ENCODE measurements around the gene TRABD2A.

TRABD2A gene, protein sequence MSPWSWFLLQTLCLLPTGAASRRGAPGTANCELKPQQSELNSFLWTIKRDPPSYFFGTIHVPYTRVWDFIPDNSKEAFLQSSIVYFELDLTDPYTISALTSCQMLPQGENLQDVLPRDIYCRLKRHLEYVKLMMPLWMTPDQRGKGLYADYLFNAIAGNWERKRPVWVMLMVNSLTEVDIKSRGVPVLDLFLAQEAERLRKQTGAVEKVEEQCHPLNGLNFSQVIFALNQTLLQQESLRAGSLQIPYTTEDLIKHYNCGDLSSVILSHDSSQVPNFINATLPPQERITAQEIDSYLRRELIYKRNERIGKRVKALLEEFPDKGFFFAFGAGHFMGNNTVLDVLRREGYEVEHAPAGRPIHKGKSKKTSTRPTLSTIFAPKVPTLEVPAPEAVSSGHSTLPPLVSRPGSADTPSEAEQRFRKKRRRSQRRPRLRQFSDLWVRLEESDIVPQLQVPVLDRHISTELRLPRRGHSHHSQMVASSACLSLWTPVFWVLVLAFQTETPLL

DNA sequence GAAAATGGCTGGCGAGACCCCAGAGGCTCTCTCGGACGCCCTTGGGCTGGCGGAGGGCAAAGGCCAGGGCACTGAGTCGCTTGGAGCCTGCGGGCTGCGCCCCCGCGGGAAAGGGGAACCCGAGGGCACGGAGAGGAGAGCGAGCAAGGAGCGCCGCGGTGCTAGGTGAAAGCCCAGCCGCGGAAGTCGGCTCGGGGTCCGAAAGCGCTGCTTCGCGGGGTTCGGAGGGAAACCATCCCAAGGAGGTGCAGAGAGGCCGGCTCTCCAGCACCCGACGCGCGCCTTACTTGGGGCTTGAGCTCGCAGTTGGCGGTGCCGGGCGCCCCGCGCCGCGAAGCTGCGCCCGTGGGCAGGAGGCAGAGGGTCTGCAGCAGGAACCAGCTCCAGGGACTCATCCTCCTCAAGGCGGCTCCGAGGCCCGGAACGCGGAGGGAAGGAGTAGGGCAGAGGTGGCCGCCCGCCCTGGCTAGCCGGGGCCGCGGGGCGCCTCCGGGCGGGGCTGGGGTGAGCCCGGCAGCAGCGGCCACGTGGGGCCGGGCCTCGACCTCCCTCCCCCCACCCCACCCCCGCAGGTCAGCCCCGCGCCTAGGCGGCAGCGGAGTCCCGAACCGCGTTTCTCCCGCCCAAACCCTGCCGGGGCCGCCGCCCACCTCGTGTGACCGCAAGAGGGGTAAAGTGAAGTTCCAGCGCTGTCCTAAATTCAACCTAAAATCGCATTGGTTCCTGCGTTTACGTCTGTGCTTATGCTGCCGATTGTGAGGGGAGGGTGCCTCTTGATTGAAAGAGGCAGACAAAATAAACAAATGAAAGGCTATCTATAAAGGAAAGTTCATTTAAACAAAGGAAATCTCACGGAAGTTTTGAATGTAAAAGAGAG, at the start of gene TRABD2A:
Gene TRABD2A, minus strand, starts transcription at position 440 of the 877 bp plus-strand sequence. Its CDS starts 45 bp downstream, at position 395.
- H3K9me2 ChIP-seq (replicated peaks; ENCODE audit: low read depth, low read length): no peaks in the 10 kb centered on the region
- no peaks in the 10 kb centered on the region for H3K79me2 ChIP-seq (ENCODE audit: insufficient read depth, low read length)
- peak within 1 kb of the TSS; percentile 55 for H3K9ac ChIP-seq (ENCODE audit: low read depth, low read length, poor library complexity, severe bottlenecking)
- no peaks in the 10 kb centered on the region for H3K27me3 ChIP-seq (ENCODE audit: insufficient read depth, low read length, poor library complexity, severe bottlenecking)
- peaks cover 4% of the 10 kb centered on the region for H3K4me1 ChIP-seq (ENCODE audit: insufficient read depth, low read length, poor library complexity, severe bottlenecking)
- no peak for TF ChIP-seq EZH2phosphoT487 (IDR thresholded peaks at IDR 0.05; ENCODE audit: borderline replicate concordance)
- TF ChIP-seq, protein P1, sequence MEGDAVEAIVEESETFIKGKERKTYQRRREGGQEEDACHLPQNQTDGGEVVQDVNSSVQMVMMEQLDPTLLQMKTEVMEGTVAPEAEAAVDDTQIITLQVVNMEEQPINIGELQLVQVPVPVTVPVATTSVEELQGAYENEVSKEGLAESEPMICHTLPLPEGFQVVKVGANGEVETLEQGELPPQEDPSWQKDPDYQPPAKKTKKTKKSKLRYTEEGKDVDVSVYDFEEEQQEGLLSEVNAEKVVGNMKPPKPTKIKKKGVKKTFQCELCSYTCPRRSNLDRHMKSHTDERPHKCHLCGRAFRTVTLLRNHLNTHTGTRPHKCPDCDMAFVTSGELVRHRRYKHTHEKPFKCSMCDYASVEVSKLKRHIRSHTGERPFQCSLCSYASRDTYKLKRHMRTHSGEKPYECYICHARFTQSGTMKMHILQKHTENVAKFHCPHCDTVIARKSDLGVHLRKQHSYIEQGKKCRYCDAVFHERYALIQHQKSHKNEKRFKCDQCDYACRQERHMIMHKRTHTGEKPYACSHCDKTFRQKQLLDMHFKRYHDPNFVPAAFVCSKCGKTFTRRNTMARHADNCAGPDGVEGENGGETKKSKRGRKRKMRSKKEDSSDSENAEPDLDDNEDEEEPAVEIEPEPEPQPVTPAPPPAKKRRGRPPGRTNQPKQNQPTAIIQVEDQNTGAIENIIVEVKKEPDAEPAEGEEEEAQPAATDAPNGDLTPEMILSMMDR (conservative IDR thresholded peaks at IDR 0.05; ENCODE audit: low read length): no peak
- peak within 1 kb of the TSS; percentile 82 for H3K4me2 ChIP-seq (ENCODE audit: low read depth, low read length, poor library complexity, severe bottlenecking)
- H3K9me3 ChIP-seq (ENCODE audit: insufficient read depth, low read depth, low read length): no peaks in the 10 kb centered on the region
- H3F3A ChIP-seq (ENCODE audit: low read depth): no peaks in the 10 kb centered on the region
- peak within 1 kb of the TSS; percentile 68 for H3K4me3 ChIP-seq (ENCODE audit: low read length, poor library complexity, severe bottlenecking)
- H4K20me1 ChIP-seq (ENCODE audit: insufficient read depth, low read length, poor library complexity, severe bottlenecking): no peaks in the 10 kb centered on the region
- H3K36me3 ChIP-seq (ENCODE audit: insufficient read depth, low read length): no peaks in the 10 kb centered on the region
- H2AFZ ChIP-seq (ENCODE audit: low read length): peak within 1 kb of the TSS; percentile 81

DNA sequence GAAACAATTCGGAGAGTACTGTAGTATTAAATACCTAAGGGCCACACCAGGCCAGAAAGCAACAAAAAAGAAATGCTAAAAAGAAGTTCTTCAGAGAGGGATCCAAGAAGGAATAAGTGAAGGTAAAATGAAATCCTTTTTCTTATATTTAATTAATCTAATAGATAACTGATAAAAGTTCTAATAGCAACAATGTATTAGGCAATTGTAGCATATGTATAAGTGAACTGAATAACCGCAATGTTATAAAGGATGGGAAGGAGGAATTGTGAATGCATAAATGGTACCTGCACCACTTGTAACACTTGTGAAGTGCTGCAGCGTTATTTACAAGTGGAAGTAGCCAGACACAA, 46.4 kb upstream of the TRABD2A start:
- Histone ChIP-seq H3K27me3 (ENCODE audit: insufficient read depth, low read length, poor library complexity, severe bottlenecking) (no peaks in the 10 kb centered on the region), H3K9ac (ENCODE audit: low read depth, low read length, poor library complexity, severe bottlenecking) (no peak overlapping the region), H3K4me1 (ENCODE audit: insufficient read depth, low read length, poor library complexity, severe bottlenecking) (peaks cover 15% of the 10 kb centered on the region), H3F3A (ENCODE audit: low read depth) (no peaks in the 10 kb centered on the region), H3K9me3 (ENCODE audit: insufficient read depth, low read depth, low read length) (no peaks in the 10 kb centered on the region), H3K79me2 (ENCODE audit: insufficient read depth, low read length) (no peaks in the 10 kb centered on the region), H4K20me1 (ENCODE audit: insufficient read depth, low read length, poor library complexity, severe bottlenecking) (no peaks in the 10 kb centered on the region), H3K4me3 (ENCODE audit: low read length, poor library complexity, severe bottlenecking) (peak overlapping the region; percentile 77), H3K4me2 (ENCODE audit: low read depth, low read length, poor library complexity, severe bottlenecking) (peak overlapping the region; percentile 87), H3K36me3 (ENCODE audit: insufficient read depth, low read length) (no peaks in the 10 kb centered on the region), H2AFZ (ENCODE audit: low read length) (peak overlapping the region; percentile 99; the same call in 1 of the 2 replicates), H3K9me2 (replicated peaks; ENCODE audit: low read depth, low read length) (no peaks in the 10 kb centered on the region)
- TF ChIP-seq, protein P1 (conservative IDR thresholded peaks at IDR 0.05; ENCODE audit: low read length): no peak
- no peak for TF ChIP-seq EZH2phosphoT487 (IDR thresholded peaks at IDR 0.05; ENCODE audit: borderline replicate concordance)

DNA sequence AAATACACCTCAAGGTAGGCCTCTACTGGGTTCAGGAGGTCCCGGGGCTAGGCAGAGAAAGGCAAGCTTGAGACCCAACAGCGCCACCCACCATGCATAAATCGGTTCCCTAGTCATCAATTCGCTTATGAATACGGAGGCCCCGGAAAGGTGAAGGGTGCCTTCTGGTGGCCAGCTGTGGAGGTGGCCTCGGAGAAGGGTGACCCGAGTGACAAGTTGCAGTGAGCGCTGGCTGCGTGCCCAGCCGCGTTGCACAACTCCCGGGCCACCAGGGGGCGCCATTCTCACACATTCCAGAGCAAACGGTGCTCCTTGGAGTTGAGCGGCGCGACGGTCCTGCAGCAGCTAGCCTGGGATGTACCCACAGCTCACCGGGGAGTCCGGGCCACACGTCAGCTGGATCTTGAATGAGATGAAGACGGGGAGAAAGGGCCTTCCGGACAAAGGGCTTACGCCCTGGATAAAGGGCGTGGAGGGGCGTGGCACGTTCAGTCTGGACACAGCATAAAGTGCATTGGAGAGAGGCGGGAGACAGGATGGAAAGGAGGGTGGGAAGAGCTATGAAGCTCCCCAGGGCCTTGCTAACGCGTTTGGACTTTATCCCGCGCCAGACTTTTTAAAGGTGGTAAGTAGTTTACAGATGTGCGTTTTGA, 45.0 kb upstream of the TRABD2A start:
- H3K4me1 ChIP-seq (ENCODE audit: insufficient read depth, low read length, poor library complexity, severe bottlenecking): peaks cover 15% of the 10 kb centered on the region
- no peaks in the 10 kb centered on the region for H3K36me3 ChIP-seq (ENCODE audit: insufficient read depth, low read length)
- H3K9me3 ChIP-seq (ENCODE audit: insufficient read depth, low read depth, low read length): no peaks in the 10 kb centered on the region
- H3K4me3 ChIP-seq (ENCODE audit: low read length, poor library complexity, severe bottlenecking): peak overlapping the region; percentile 77
- no peaks in the 10 kb centered on the region for H3K79me2 ChIP-seq (ENCODE audit: insufficient read depth, low read length)
- no peaks in the 10 kb centered on the region for H4K20me1 ChIP-seq (ENCODE audit: insufficient read depth, low read length, poor library complexity, severe bottlenecking)
- H2AFZ ChIP-seq (ENCODE audit: low read length): peak overlapping the region; percentile 99
- H3F3A ChIP-seq (ENCODE audit: low read depth): no peaks in the 10 kb centered on the region
- H3K4me2 ChIP-seq (ENCODE audit: low read depth, low read length, poor library complexity, severe bottlenecking): peak overlapping the region; percentile 87
- no peak overlapping the region for H3K9ac ChIP-seq (ENCODE audit: low read depth, low read length, poor library complexity, severe bottlenecking)
- H3K27me3 ChIP-seq (ENCODE audit: insufficient read depth, low read length, poor library complexity, severe bottlenecking): no peaks in the 10 kb centered on the region
- no peaks in the 10 kb centered on the region for H3K9me2 ChIP-seq (replicated peaks; ENCODE audit: low read depth, low read length)
- no peak for TF ChIP-seq EZH2phosphoT487 (IDR thresholded peaks at IDR 0.05; ENCODE audit: borderline replicate concordance)
- TF ChIP-seq, protein P1 (conservative IDR thresholded peaks at IDR 0.05; ENCODE audit: low read length): peak; percentile 98

All from Loucy (cell line).